Kidney capillary endothelial cell (primary cell): Measurements from ENCODE around the gene STEAP1B.

Source experiments
- DNase-seq: peaks from one replicate; pipeline ENCODE4 v3.0.0-alpha.2; 2018; ENCODE audit warnings: low spot score

STEAP1B gene

DNA sequence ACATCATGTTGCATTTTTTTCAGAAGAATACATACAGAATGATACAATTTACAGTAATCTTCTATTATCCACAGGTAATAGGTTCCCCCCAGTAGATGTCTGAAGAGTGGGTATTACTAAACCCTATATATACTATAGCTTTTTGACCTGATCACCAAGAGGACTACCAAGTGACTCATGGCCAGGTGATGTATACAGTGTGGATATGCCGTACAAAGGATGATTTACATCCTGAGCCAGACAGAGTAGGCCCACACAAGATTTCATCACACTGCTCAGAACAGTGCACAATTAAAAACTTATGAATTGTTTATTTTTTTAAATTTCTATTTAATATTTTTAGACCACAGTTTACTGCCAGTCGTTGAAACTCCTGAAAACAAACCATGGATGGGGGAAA is 70.6 kb downstream of the STEAP1B start:
- DNase-seq: no peak

DNA sequence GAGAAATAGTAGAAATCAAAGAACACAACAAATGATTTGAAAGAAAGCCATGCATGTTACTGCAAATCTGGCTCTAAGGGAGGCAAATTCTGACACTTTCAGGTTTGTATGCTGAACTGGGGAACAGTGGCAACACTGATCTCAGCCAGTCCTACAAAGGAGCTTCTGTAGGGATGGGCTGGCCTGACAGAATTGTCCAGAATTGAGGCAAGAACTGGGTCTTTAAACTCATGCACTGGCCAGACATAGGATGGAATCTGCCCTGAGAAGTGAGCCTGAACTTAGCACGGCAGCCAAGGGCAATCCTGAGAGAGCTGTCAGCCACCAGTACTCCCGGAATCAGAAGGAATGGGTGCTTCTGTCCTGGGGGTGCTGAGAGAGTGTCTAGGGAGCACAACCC is 72.1 kb downstream of the STEAP1B start:
- DNase-seq: no peak

DNA sequence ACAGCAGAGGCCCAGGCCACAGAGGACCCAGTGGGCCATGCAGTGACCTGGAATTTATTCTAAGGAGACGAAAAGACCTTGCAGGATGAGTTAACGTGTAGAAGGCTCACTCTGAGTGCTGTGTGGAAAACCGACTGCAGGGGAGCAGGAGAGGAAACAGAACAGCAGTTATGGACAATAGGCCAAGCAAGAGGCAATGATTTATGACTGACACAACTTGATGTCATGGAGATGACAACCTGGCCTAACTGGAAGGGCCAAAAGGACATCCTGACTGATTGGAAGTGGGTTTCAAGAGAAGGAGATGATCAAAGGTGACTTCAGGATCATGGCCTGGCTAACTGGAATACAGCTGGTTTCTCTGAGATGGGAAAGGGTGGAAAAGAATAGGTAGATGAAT is 72.9 kb downstream of the STEAP1B start:
- DNase-seq: peak; percentile 45

DNA sequence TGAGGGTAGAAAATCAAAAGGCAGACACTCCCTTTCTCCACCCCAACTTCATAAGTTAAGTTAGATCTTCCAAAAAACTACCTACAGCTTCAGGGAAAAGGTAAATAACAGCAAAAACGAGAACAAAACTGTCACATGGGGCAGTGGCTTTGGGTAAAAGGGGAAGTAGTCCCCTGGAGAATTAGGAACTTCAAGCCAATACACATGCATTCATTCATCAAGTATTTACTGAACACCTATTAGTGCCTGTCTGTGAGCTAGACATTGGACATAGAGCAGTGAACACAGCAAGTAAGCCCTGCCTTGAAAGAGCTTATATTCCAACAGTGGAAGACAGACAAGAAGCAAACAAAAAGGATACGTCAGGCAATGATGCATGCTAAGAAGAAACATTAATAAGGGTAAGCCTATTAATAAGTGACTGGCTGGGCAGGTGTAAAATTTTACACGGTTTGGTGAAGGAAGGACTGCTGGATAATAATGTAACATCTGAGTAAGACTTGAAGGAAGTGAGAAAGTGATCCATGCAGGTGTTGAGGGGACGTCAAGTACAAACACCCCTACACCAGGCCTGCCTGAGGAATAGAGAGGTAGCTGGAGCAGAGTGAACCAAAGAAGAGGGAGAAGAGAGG is 73.4 kb downstream of the STEAP1B start:
- DNase-seq: no peak

DNA sequence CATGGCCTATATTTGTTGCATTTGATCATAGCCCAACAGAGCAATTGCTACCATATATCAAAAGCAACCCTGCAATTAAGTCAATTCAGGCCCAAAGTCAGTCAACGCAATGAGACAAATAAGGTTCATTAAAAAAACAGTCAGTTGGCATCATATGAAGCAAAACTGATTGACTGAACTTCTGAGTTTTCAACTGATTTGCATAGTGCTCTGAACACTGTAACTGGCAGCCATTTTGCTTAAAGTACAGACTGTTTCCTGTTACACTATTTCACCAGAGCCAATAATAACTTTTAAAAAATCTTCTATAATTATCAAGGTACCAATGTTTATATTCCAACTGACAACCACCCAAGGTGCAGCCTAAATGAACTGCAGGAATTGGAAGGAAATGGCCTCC is 74.6 kb downstream of the STEAP1B start:
- no peak for DNase-seq

DNA sequence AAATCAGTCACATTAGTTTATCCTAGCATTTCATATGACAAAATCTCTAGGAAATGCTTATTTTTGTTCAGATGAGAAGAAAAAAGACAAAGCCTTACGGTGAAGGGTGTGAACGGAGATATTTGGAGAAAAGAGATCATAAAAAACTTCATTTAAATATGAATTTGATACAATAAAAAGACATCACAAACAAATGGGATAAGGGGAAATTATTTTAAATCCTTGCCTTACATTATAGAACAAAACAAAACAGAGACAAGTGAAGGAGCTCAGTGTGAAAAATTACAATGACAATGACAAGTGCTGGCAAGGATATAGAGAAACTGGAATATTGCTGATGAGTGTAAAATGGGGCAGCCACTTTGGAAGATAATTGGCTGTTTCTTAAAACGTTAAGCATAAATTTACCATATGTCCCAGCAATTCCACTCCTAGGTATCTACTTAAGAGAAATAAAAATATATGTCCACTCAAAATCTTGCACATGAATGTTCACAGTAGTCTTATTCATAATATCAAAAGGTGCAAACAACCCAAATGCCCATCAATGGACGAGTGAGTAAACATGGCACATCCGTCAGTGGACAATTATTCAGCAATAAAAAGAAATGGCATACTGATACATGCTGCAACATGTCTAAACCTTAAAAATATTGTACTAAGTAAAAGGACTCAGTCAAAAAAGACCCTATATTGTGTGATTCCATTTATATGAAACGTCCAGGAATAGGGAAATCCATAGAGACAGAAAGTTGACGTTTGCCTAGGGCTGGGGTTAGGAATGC is 77.0 kb downstream of the STEAP1B start:
- DNase-seq: no peak

DNA sequence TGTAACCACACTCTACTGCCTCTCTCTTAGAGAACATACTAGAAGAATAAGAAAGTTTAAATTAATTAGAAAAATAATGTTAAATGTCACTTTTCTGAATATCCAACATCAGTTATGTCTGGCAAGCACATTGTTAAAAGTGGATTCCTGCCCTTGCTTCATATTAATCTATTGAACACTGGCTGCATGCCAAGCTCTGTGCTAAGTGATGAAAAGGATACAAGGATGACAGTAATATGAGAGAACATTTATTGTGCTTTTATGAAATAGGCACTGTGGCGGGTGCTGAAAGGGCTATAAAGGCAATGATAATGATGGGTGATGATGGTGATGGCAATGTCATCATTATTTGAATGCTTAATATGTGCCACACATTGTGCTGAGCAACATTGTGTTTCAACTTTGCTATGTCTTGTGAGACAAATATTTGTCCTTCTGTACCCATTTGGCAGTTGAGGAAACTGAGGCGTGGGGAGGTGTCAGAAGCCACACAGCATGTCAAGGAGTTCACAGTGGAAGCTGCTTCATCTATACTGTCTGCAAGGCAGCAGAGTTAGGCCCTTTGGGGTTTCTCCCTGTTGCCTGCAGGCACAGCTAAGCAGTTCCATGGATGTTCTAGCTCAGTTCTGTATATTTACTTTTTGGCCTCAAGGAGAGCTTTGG is 78.9 kb downstream of the STEAP1B start:
- no peak for DNase-seq

DNA sequence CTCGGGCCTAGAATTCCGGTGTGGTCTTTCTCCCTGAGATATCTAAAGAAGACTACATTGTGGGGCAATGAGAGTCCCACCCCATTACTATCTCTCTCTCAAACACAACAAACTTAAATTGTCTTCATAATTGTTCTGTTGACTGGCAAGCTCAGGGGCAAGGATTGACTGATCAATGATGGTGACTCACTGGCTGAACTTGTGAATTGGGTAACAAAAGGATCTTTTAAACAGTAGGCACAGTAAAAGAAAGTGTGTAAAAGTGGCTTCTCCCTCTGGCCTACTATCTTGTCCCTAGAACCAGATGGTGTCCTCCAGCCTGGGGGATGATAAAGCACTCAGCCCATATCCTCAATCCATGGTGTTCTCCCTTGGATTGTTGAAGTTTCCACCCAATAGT is 80.0 kb downstream of the STEAP1B start:
- no peak for DNase-seq

DNA sequence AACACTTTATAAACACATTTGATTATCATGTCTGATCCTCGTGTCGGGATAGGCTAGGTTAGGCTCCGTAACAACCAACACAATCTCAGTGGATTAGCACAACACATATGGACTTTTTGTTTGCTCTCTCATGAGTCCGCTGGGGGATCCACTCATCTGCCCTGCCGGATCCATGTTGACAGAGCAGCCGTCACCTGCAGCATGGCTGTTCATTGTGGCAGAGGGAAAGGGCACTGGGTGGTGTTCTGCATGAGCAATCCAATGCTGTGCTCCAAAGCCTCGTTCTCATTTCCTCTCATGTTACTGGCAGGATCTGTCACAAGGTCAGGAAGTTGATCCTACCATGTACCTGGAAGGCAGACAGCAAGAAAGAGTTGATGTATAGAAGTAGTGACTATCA is 80.5 kb downstream of the STEAP1B start:
- no peak for DNase-seq

DNA sequence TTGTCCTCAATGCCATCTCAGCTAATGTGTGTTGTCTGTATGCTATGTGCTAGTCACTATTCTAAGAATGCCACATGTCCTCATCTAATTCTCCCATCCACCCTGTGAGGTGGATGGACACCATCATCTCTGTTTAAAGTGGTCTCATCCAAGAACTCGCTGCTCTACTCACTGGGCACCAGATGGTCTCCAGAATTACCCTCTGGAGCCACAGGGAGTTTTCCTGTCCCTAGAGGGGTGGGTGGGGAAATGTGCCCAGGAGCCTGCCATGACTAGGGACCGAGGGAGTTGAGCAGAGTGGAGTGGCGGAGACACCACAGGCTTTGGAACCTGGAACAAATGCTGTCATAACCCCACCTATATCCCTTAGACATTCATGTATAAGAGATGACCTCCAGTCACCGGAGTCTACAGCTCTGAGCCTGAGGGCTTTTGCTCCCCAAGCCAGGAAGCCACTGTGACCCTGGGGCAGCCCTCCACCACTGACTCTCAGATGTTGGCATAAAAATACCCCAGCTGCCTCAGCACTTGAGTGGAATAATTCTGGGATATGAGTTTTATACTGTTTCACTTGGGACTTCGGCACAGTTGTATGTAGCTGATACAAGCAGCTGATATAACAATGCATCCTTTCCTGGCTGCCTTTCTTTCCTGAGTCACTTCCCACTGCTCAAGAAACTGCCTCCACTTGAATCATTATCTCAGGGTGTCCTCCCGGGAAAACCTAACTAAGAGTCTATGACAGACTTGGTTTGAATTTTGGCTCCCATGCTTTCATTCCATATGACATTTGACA is 81.5 kb downstream of the STEAP1B start:
- DNase-seq: peak; percentile 79

DNA sequence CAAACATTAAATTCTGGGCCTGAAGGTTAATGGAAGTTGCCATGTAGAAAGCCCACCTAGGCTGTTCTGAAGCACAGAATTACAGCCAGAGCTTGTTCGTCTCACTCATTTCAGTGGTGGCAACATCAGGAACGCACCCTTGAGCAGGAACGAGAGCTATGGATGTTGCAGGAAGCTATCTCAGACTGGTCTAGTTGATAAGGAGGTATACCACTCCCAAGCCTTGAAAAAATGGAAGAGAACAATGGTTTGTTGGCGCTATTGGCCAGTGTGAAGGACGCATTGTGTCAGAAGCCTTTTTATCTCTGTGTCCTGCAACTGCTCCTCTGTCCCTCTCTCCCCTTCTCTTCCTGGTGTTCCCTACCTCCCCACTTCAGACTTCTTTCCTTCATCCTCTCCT is 82.1 kb downstream of the STEAP1B start:
- no peak for DNase-seq

DNA sequence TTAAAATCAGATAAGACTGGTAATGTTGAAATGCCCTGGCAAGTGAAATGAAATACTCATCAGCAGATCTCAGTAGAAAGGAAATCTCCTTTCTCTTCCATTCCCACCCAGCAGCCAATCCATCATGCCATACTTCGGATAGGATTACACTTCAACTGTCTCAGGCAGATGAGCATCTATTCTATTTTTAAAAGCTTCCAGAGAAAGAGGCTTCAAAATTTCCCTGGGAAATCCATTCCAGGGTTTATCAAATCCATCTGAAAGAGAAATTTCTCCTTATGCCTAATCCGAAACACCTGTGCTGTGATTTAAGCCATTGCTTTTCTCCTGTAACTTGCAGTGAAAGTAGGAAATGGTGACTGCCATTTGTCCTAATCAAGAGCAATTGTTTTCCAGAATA is 82.6 kb downstream of the STEAP1B start:
- DNase-seq: no peak

DNA sequence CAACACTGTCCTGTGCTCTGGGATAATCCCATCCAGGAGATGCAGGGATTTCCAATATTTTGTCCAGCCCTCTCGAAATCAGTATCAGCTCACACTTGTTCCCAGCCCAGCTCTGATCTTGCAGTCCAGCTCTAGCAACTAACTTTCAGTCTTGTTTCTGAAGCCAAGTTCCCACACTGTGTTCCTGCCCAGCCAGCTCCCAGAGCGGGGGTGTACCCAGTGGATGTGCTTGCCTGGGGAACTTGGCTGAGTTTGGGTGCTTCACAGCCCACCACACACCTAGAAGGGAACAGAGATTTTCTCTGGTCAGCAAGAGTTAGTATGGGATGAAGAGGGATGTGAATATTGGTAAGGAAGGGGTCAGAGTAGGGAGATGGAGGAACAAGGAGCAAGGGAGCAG is 85.6 kb downstream of the STEAP1B start:
- no peak for DNase-seq

DNA sequence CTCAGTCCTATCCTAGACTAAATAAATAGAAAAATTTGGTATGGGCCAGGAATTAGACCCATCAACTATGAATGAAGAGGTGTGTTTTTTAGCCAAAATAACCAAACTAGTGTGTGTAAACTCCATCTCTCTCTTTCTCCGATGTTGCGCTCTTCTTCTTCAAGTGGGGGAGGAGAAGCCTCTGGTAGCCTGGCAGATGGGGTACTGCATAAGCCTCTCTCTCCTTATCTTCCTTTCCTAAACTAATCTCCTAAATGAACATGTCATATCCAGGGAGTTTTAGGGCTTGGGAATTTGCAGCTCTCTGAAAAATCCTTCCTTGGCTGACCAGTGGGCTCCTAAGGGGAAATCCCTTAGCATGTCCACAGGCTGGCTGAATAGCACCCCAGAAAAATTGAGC is 86.8 kb downstream of the STEAP1B start:
- DNase-seq: no peak

DNA sequence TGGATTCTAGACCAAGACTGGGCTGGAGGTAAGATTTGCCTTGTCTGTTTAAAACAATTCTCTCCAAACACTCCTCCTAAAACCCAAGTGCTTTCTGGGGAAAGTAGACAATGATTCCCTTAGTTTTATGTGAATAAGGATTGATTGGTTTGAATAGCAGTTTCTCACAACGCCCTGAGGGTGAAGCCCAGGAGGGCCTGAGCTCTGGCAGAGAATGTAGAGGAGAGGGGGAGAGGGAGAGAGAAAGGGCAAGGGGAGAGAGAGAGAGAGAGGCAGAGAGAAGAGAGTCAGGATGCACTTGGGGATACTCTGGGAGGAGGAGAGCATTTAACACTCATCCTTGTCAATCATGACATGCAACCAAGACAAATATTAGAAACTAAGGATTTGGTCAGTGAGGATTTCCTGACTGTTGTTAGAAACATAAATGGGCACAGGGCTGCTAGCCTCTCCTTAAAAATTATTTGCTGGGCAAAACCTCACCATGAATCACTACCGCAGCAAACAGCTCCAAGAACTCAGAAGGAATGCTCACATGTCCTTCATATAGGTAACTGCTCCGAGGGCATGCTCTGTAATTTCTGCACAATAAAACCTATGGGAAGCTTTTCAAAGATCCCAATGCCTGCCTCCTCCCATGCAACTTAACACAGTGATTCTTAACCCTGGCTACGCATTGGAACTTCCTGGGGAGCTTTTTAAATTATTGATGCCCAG is 87.9 kb downstream of the STEAP1B start:
- no peak for DNase-seq

DNA sequence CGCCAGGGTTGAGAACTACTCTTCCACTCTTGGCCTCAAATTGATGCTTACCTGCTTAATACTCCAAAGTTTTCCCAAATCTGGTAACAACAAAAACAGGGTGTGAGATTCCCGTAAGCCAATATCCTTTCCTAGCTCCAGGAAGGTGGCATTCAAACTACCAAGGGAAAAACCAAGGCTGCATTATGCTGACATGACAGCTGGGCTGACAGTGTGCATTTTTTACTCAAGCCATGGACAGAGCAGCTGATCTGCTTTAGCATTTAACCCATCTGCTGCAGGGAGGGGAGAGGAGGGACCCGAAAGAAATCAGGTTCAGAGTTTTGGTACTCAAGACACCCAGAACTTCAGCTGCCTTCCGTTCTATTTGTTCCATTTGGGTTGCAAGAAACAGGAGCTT is 93.3 kb downstream of the STEAP1B start:
- no peak for DNase-seq

DNA sequence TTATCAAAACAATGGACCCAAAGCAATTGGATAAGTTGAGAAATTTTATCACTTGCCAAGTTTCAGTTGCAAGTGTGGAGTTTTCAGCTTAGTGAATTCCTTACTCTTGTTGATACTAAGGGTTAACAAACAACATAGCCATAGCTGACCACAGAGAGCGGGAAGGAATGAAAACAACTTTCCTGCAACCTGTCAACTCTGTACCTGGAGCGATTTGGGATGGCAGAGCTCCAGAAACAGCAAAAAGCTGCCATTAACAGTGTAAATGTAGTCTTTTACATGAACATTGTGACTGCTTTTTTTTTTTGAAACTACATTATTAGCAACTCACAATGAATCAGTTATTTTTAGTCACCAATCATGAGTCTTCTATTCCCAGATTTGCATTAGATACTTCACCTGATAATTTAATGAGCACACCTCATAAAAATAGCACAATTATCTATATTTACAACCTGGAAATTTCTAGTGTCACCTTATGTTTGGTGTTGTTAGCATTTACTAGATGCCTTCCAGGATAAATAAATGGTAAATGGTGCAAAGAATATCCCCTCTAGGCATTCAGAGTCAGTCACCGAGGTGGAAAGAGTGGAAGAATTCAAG is 95.5 kb downstream of the STEAP1B start:
- DNase-seq: no peak

DNA sequence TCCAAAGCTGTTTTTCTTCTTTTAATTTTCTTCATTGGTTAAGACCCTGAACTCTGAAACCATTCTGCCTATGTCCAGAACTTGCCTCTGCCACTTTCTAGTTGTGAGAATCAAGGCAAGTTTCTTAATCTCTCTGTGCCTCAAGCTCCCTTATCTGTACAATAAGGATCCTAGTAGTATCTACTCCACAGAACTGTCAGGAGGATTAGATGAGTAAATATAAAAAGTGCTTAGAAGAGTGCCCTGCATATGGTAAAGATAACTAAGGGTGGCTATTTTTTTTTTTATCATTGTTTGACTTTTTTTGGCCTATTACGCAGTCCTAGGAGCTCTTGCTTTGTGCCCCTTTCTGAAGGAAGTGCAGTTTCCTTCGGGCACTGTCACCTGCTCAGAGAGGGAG is 96.6 kb downstream of the STEAP1B start:
- no peak for DNase-seq

DNA sequence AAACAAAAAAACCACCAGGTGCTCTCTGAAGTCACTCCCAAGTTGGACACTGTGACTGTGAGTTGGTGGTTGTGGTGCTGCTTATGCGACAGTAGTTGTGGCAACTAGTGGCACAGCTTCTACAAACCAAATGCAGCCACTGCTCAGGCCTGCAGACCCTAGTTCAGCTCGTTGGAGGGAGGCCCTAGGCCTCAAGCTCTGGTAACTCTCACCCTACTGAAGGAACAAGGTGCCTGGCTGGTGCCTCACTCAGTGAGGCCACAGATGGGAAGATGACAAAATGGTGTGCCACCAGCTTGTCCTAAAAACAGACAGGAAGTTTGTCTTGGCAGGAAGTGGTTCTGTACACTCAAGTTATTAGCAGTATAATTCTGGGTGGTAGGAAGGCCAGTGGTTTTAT is 97.7 kb downstream of the STEAP1B start:
- no peak for DNase-seq

DNA sequence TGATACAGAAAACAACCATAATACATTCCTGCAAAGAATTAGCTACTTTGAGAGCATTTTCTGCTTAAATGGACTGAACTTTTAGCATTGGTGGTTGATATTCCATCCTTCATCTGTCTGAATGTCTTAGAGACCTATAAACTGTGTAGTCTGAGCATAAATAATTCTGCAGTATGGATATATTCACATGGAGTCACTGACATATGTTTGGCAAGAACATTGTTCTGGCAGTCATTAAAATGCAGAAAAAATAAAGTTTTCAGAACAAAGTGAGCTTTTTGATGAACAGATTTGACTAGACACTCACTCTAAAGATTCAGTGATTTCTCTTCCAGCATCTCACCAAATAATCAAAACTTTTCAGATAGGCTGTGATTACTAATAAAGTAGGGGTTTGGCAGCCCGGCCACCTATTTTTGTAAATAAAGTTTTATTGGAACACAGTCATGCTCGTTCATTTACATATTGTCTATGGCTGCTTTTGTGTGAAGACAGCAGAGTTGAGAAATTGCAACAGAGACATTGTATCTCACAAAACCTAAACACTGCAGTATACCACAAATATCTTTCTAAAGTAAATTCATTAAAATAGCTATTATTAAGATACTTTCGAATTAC is 98.9 kb downstream of the STEAP1B start:
- no peak for DNase-seq

DNA sequence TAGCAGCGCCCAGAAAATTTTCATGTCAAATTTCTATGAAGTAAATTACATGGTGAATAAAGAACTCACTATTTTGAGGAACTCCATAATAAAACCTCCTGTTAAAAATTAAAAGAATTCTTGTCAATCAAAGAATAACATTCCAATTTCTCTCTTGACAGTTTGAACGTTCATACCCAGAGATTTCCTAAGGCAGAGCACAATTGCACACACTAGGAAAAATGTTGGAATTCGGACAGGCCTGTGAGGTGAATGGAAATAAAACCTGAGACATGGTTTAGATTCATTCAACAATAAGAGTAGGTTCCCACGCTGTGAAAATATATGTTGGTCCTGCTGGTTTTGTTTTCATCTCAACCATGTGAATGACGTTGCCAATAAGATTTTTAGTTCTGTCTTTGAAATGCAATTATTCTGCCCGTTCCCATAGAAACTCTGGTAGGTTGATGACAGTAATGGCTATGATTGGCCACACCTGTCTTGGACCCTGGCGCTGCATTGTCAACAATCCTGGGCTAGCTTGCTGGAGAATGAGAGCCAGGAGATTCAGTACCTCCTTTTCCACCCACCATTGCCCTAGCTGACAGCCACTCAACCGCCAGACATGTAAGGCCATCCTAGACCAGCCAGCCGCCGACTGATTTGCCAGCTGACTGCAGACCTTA is 99.7 kb downstream of the STEAP1B start:
- DNase-seq: no peak
